ENCODE data around the gene TNIP3. TPM values are rescaled to one million over a fixed set of nuclear protein-coding genes. Genes with fewer than 3 reads are reported as not detected.

TNIP3 gene
- total RNA-seq, 2 donors from 2014 or later, result 0.11 TPM; not detected in 1

DNA sequence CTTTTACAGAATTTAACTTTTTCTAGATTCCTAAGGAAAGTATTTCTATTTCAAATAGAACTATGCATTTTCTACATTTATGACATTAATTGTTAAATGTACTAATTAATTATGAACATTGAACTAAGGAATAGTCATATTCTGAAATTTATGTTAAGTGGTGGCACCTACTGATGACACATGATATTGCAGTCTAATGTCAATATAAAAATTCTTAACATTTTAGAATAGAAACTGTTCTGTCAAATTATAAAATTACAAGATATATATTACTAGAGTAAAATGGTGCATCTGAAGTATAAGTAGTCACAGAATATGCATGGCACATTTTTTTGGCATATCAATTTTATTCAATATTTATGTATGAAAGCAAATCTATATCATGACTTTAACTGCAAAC is 51.6 kb downstream of the TNIP3 start:
- Histone ChIP-seq H3K9ac (ENCODE audit: extremely low read depth, low read length, poor library complexity, severe bottlenecking) (no peak overlapping the region), H3K4me3 (ENCODE audit: low read length) (no peak overlapping the region), H3K27ac (ENCODE audit: low read depth, low read length) (no peak overlapping the region), H3K36me3 (ENCODE audit: control insufficient read depth, insufficient read depth, low read length) (no peaks in the 10 kb centered on the region), H3K4me1 (ENCODE audit: control insufficient read depth, insufficient read depth, low read length) (no peaks in the 10 kb centered on the region), H3K9me3 (ENCODE audit: control insufficient read depth, low read length) (no peaks in the 10 kb centered on the region), H3K27me3 (ENCODE audit: control insufficient read depth, insufficient read depth, low read length, poor library complexity, severe bottlenecking) (no peaks in the 10 kb centered on the region)
- H3K27ac Mint-ChIP-seq, result no peak overlapping the region
- no peaks in the 10 kb centered on the region for H3K4me1 Mint-ChIP-seq
- H3K9me3 Mint-ChIP-seq, result no peaks in the 10 kb centered on the region
- no peaks in the 10 kb centered on the region for H3K36me3 Mint-ChIP-seq (ENCODE audit: low read depth)
- TF ChIP-seq, protein P1, sequence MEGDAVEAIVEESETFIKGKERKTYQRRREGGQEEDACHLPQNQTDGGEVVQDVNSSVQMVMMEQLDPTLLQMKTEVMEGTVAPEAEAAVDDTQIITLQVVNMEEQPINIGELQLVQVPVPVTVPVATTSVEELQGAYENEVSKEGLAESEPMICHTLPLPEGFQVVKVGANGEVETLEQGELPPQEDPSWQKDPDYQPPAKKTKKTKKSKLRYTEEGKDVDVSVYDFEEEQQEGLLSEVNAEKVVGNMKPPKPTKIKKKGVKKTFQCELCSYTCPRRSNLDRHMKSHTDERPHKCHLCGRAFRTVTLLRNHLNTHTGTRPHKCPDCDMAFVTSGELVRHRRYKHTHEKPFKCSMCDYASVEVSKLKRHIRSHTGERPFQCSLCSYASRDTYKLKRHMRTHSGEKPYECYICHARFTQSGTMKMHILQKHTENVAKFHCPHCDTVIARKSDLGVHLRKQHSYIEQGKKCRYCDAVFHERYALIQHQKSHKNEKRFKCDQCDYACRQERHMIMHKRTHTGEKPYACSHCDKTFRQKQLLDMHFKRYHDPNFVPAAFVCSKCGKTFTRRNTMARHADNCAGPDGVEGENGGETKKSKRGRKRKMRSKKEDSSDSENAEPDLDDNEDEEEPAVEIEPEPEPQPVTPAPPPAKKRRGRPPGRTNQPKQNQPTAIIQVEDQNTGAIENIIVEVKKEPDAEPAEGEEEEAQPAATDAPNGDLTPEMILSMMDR (conservative IDR thresholded peaks at IDR 0.05), result peak; percentile 68
- no peaks in the 10 kb centered on the region for H3K27me3 Mint-ChIP-seq (ENCODE audit: insufficient read depth)
- no peak overlapping the region for H3K4me3 Mint-ChIP-seq
- no peak for DNase-seq

DNA sequence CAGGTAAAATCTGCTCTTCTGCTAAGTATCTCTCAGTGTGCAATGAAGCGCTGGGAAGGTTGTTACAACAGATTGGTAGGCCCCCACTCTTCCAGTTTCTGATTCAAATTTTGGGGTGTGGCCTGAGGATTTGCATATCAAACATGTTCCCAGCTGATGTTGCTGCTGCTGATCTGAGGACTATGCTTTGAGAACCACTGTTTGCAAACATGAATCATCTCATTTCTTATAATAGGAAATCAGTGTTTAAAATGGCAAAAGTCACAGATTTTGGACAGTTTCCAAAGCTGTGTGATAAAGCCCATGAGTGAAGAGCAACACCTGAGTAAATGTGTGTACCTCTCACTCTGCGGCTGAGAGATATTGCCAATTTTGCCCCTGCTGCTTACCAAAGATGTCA is 55.6 kb downstream of the TNIP3 start:
- Histone ChIP-seq H3K27me3 (ENCODE audit: control insufficient read depth, insufficient read depth, low read length, poor library complexity, severe bottlenecking) (no peaks in the 10 kb centered on the region), H3K27ac (ENCODE audit: low read depth, low read length) (no peak overlapping the region), H3K9me3 (ENCODE audit: control insufficient read depth, low read length) (no peaks in the 10 kb centered on the region), H3K4me1 (ENCODE audit: control insufficient read depth, insufficient read depth, low read length) (no peaks in the 10 kb centered on the region), H3K9ac (ENCODE audit: extremely low read depth, low read length, poor library complexity, severe bottlenecking) (no peak overlapping the region), H3K4me3 (ENCODE audit: low read length) (no peak overlapping the region), H3K36me3 (ENCODE audit: control insufficient read depth, insufficient read depth, low read length) (no peaks in the 10 kb centered on the region)
- DNase-seq, result no peak
- no peaks in the 10 kb centered on the region for H3K4me1 Mint-ChIP-seq
- H3K27me3 Mint-ChIP-seq (ENCODE audit: insufficient read depth), result no peaks in the 10 kb centered on the region
- H3K4me3 Mint-ChIP-seq, result no peak overlapping the region
- TF ChIP-seq, protein P1 (conservative IDR thresholded peaks at IDR 0.05), result no peak
- no peak overlapping the region for H3K27ac Mint-ChIP-seq
- 97 to 100% methylated on average over 2 of the region's 2 CpGs for WGBS, 2 experiments (ENCODE audit: insufficient coverage in 1 of 2, insufficient read length in 1 of 2)
- no peaks in the 10 kb centered on the region for H3K9me3 Mint-ChIP-seq
- no peaks in the 10 kb centered on the region for H3K36me3 Mint-ChIP-seq (ENCODE audit: low read depth)

DNA sequence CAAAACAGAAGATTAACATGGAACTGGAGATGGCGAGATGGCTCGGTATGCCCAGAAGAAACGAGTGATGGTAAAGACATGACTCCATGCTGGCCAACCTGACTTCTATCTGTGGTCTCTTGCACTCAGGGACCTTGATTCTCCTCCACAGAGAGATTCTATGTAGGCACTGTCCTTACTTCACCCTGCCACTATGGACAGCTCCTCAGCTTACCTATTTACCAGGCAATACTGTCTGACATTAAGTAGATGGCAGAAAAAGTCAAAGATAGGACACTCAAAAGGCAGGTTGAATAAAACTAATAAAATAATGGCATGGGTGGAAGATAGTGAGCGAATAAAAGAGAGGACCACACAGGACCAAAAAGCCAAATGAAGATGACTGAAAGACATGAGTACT is 56.6 kb downstream of the TNIP3 start:
- Histone ChIP-seq H3K27ac (ENCODE audit: low read depth, low read length) (no peak overlapping the region), H3K27me3 (ENCODE audit: control insufficient read depth, insufficient read depth, low read length, poor library complexity, severe bottlenecking) (no peaks in the 10 kb centered on the region), H3K9me3 (ENCODE audit: control insufficient read depth, low read length) (no peaks in the 10 kb centered on the region), H3K4me3 (ENCODE audit: low read length) (no peak overlapping the region), H3K4me1 (ENCODE audit: control insufficient read depth, insufficient read depth, low read length) (no peaks in the 10 kb centered on the region), H3K9ac (ENCODE audit: extremely low read depth, low read length, poor library complexity, severe bottlenecking) (no peak overlapping the region), H3K36me3 (ENCODE audit: control insufficient read depth, insufficient read depth, low read length) (no peaks in the 10 kb centered on the region)
- H3K36me3 Mint-ChIP-seq (ENCODE audit: low read depth), result no peaks in the 10 kb centered on the region
- H3K27me3 Mint-ChIP-seq (ENCODE audit: insufficient read depth), result no peaks in the 10 kb centered on the region
- 92 to 98% methylated on average over 4 of the region's 4 CpGs for WGBS, 2 experiments (ENCODE audit: insufficient coverage in 1 of 2, insufficient read length in 1 of 2)
- no peaks in the 10 kb centered on the region for H3K4me1 Mint-ChIP-seq
- no peak for DNase-seq
- TF ChIP-seq, protein P1 (conservative IDR thresholded peaks at IDR 0.05), result no peak
- no peak overlapping the region for H3K27ac Mint-ChIP-seq
- H3K4me3 Mint-ChIP-seq, result no peak overlapping the region
- no peaks in the 10 kb centered on the region for H3K9me3 Mint-ChIP-seq

Data from endodermal cell (in vitro differentiated cells).